HepG2 (cell line): Measurements from ENCODE around the gene MPPE1. TPM values are rescaled to one million over a fixed set of nuclear protein-coding genes. Genes with fewer than 3 reads are reported as not detected.

Experiments
- ARHGAP35 ChIP-seq: sonication (generic); formaldehyde crosslinking; IDR thresholded peaks from 2 replicates; pipeline ENCODE4 v1.9.0; 2022; ENCODE audit warnings: mild to moderate bottlenecking, inconsistent platforms, moderate library complexity, missing genetic modification reagents, borderline replicate concordance
- BORCS8-MEF2B ChIP-seq: sonication (generic); formaldehyde crosslinking; IDR thresholded peaks from 2 replicates; pipeline ENCODE4 v1.8.0; 2022; ENCODE audit warnings: mild to moderate bottlenecking, missing genetic modification reagents
- DNMT3B ChIP-seq: conservative IDR thresholded peaks from 2 replicates; pipeline ENCODE4 v1.6.1; 2016; ENCODE audit warnings: missing biosample characterization, control low read depth
- FLYWCH1 ChIP-seq: sonication (generic); formaldehyde crosslinking; IDR thresholded peaks from 2 replicates; pipeline ENCODE4 v1.8.1; 2023; ENCODE audit warnings: mild to moderate bottlenecking, missing genetic modification reagents
- KAT7 ChIP-seq: IDR thresholded peaks from 2 replicates; pipeline ENCODE4 v1.6.1; 2018; ENCODE audit warnings: borderline replicate concordance, missing compliant biosample characterization
- MBNL3 ChIP-seq: fragments of 250-450 bp; sonication (Bioruptor Pico); conservative IDR thresholded peaks from 2 replicates; pipeline ENCODE4 v1.8.0; 2022; ENCODE audit warnings: mild to moderate bottlenecking, inconsistent platforms
- NCOA5 ChIP-seq: sonication (generic); formaldehyde crosslinking; IDR thresholded peaks from 2 replicates; pipeline ENCODE4 v1.4.0; 2020; ENCODE audit warnings: missing genetic modification reagents
- NR2C2 ChIP-seq: sonication (generic); formaldehyde crosslinking; IDR thresholded peaks from 2 replicates; pipeline ENCODE4 v1.4.0; 2020; ENCODE audit warnings: missing genetic modification reagents, mild to moderate bottlenecking, moderate library complexity, borderline replicate concordance
- RCOR2 ChIP-seq: IDR thresholded peaks from 2 replicates; pipeline ENCODE4 v1.6.1; 2016; ENCODE audit warnings: missing biosample characterization, missing genetic modification reagents
- RXRA ChIP-seq: sonication (generic); formaldehyde crosslinking; IDR thresholded peaks from 2 replicates; pipeline ENCODE4 v1.5.1; 2020; ENCODE audit warnings: missing genetic modification reagents
- SALL1 ChIP-seq: sonication (generic); formaldehyde crosslinking; IDR thresholded peaks from 2 replicates; pipeline ENCODE4 v1.8.0; 2022; ENCODE audit warnings: mild to moderate bottlenecking, missing genetic modification reagents
- TCF12 ChIP-seq, 2 experiments: fragments of 450-650 bp in 1 of 2; sonication (generic) in 1 of 2; formaldehyde crosslinking in 1 of 2; IDR thresholded peaks; 2 replicates each; pipeline versions ENCODE4 v1.6.1 to v1.8.0; 2017 to 2022; ENCODE audit warnings: antibody characterized with exemption in 1 of 2, mild to moderate bottlenecking in 1 of 2, missing genetic modification reagents in 1 of 2, moderate library complexity in 1 of 2
- WIZ ChIP-seq: sonication (generic); formaldehyde crosslinking; IDR thresholded peaks from 2 replicates; pipeline ENCODE4 v1.5.1; 2020; ENCODE audit warnings: mild to moderate bottlenecking, missing genetic modification reagents
- ZBTB1 ChIP-seq: sonication (generic); formaldehyde crosslinking; IDR thresholded peaks from 2 replicates; pipeline ENCODE4 v1.4.0; 2020; ENCODE audit warnings: missing genetic modification reagents, borderline replicate concordance
- ZBTB34 ChIP-seq: sonication (generic); formaldehyde crosslinking; IDR thresholded peaks from 2 replicates; pipeline ENCODE4 v1.8.0; 2022; ENCODE audit warnings: mild to moderate bottlenecking, missing genetic modification reagents
- ZBTB8A ChIP-seq: sonication (generic); formaldehyde crosslinking; IDR thresholded peaks from 2 replicates; pipeline ENCODE4 v1.4.0; 2020; ENCODE audit warnings: mild to moderate bottlenecking, low read depth, missing genetic modification reagents, borderline replicate concordance
- ZFP41 ChIP-seq: sonication (generic); formaldehyde crosslinking; IDR thresholded peaks from 2 replicates; pipeline ENCODE4 v1.4.0; 2020; ENCODE audit warnings: mild to moderate bottlenecking, missing genetic modification reagents, borderline replicate concordance
- ZNF207 ChIP-seq: fragments of 450-650 bp; IDR thresholded peaks from 2 replicates; pipeline ENCODE4 v1.6.1; 2016; ENCODE audit warnings: antibody characterized with exemption, borderline replicate concordance
- ZNF746 ChIP-seq: sonication (generic); formaldehyde crosslinking; IDR thresholded peaks from 2 replicates; pipeline ENCODE4 v1.8.0; 2022; ENCODE audit warnings: mild to moderate bottlenecking, missing genetic modification reagents
- ZNF83 ChIP-seq: sonication (generic); formaldehyde crosslinking; IDR thresholded peaks from 2 replicates; pipeline ENCODE4 v1.4.0; 2020; ENCODE audit warnings: missing genetic modification reagents, mild to moderate bottlenecking, borderline replicate concordance
- ZSCAN12 ChIP-seq: sonication (generic); formaldehyde crosslinking; IDR thresholded peaks from 2 replicates; pipeline ENCODE4 v1.9.0; 2021; ENCODE audit warnings: mild to moderate bottlenecking, missing genetic modification reagents
- polyA plus RNA-seq, 8 experiments: library from polyadenylated mRNA; depleted of rRNA in 3 of 8; stranded (reverse) in 7 of 8; unstranded in 1 of 8; fragments of >200 nt; fragmentation: Illumina TruSeq in 4 of 8; extraction: Trizol in 4 of 8; gene quantifications; 2 replicates each; pipeline versions ENCODE4 v1.2.1 to v1.2.3, GENCODE V29; 2011 to 2016; ENCODE audit warnings: low read depth in 4 of 8, missing spikeins in 1 of 8, mixed read lengths in 1 of 8; ENCODE audit not compliant: insufficient read depth in 1 of 8
- total RNA-seq, 5 experiments: library from RNA; depleted of rRNA; stranded (reverse); fragments of >200 nt; fragmentation: Illumina TruSeq; extraction: Trizol; gene quantifications; 2 replicates each; pipeline ENCODE4 v1.2.3, GENCODE V29; 2016; ENCODE audit warnings: low read depth in 1 of 5
- TF ChIP-seq, protein P1 (sequence below): sonication (generic); formaldehyde crosslinking; IDR thresholded peaks from 2 replicates; pipeline ENCODE4 v1.8.0; 2022; ENCODE audit warnings: missing genetic modification reagents, mild to moderate bottlenecking, moderate library complexity, borderline replicate concordance
- TF ChIP-seq, protein P2 (sequence below): IDR thresholded peaks from 2 replicates; pipeline ENCODE4 v1.6.1; 2016
- TF ChIP-seq, protein P3 (sequence below): sonication (generic); formaldehyde crosslinking; IDR thresholded peaks from 2 replicates; pipeline ENCODE4 v1.8.0; 2022; ENCODE audit warnings: low read depth, missing genetic modification reagents

The MPPE1 gene
- total and polyA plus RNA-seq, 2 of the 13 experiments (the other 11 are each of a cell fraction or from before 2014, with no cell fraction given), result 9.6 to 11.9 TPM

DNA sequence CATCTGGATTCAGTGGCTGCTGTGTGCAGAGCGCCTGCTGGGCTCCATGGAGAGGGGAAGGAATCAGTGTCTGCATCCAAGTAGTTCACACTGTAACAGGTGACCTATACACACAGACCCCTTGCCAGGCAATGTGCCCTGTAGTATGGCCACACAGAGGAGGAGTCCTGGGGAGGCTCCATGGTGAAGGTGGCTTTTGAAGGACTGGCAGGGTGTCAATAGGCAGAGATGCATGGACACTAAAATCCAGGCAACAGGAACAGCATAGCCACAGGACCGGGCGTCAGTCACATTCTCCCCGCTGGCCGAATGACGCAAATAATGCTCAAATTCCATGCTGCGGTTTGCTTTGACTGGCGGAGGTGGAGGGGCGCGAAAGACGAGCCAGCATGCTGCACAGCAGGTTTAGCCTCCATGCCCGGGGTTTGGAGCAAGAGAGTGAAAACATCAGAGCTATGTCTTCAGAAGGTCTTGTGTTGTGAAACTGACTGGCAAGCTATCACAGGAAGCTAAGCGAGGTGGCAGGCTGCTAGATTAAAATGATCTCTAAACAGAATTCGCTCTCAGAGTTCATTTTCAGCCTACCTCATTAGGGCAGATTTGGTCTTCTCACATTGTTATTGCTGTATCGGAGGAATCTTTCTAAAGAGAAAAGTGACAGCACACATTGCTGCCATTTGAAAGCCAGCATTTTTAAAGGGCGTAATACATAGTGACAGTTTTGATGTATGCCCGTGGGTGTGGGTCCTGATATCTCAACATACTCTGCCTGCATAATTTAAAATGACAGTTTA is 58.1 kb downstream of the MPPE1 start (continued):
- TF ChIP-seq ZBTB34 (CRISPR knock-in tag), result no peak
- TF ChIP-seq ZBTB8A, result no peak
- TF ChIP-seq ZNF207, result no peak
- TF ChIP-seq, protein P1, sequence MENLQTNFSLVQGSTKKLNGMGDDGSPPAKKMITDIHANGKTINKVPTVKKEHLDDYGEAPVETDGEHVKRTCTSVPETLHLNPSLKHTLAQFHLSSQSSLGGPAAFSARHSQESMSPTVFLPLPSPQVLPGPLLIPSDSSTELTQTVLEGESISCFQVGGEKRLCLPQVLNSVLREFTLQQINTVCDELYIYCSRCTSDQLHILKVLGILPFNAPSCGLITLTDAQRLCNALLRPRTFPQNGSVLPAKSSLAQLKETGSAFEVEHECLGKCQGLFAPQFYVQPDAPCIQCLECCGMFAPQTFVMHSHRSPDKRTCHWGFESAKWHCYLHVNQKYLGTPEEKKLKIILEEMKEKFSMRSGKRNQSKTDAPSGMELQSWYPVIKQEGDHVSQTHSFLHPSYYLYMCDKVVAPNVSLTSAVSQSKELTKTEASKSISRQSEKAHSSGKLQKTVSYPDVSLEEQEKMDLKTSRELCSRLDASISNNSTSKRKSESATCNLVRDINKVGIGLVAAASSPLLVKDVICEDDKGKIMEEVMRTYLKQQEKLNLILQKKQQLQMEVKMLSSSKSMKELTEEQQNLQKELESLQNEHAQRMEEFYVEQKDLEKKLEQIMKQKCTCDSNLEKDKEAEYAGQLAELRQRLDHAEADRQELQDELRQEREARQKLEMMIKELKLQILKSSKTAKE, result no peak
- peak; percentile 68; the same call in 1 of the 2 replicates for TF ChIP-seq SALL1
- no peak for TF ChIP-seq MBNL3 (CRISPR knock-in tag)
- no peak for TF ChIP-seq WIZ (CRISPR knock-in tag)
- no peak for TF ChIP-seq ZNF746 (CRISPR knock-in tag)
- TF ChIP-seq FLYWCH1, result no peak
- TF ChIP-seq, protein P2, sequence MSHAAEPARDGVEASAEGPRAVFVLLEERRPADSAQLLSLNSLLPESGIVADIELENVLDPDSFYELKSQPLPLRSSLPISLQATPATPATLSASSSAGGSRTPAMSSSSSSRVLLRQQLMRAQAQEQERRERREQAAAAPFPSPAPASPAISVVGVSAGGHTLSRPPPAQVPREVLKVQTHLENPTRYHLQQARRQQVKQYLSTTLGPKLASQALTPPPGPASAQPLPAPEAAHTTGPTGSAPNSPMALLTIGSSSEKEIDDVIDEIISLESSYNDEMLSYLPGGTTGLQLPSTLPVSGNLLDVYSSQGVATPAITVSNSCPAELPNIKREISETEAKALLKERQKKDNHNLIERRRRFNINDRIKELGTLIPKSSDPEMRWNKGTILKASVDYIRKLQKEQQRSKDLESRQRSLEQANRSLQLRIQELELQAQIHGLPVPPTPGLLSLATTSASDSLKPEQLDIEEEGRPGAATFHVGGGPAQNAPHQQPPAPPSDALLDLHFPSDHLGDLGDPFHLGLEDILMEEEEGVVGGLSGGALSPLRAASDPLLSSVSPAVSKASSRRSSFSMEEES (CRISPR knock-in tag), result 0 out of 2 replicates have a peak, but pooled peaks have one; percentile 21
- TF ChIP-seq ZNF83 (CRISPR knock-in tag), result no peak
- TF ChIP-seq ZSCAN12 (CRISPR knock-in tag), result no peak
- 0 out of 2 replicates have a peak, but pooled peaks have one; percentile 20 for TF ChIP-seq BORCS8-MEF2B (CRISPR knock-in tag)
- no peak for TF ChIP-seq KAT7 (CRISPR knock-in tag)
- no peak for TF ChIP-seq DNMT3B (CRISPR knock-in tag)
- TF ChIP-seq ZFP41 (CRISPR knock-in tag), result no peak
- TF ChIP-seq ZBTB1, result no peak
- TF ChIP-seq RXRA, result peak; percentile 38; the same call in 1 of the 2 replicates
- TF ChIP-seq ARHGAP35, result no peak
- TF ChIP-seq NCOA5 (CRISPR knock-in tag), result no peak
- no peak for TF ChIP-seq TCF12 (IDR thresholded peaks at IDR 0.05)
- no peak for TF ChIP-seq TCF12 (CRISPR knock-in tag; IDR thresholded peaks at IDR 0.05)
- TF ChIP-seq, protein P3, sequence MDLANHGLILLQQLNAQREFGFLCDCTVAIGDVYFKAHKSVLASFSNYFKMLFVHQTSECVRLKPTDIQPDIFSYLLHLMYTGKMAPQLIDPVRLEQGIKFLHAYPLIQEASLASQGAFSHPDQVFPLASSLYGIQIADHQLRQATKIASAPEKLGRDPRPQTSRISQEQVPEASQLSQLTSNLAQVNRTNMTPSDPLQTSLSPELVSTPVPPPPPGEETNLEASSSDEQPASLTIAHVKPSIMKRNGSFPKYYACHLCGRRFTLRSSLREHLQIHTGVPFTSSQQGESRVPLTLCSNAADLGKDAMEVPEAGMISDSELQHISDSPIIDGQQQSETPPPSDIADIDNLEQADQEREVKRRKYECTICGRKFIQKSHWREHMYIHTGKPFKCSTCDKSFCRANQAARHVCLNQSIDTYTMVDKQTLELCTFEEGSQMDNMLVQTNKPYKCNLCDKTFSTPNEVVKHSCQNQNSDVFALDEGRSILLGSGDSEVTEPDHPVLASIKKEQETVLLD (CRISPR knock-in tag), result no peak
- 0 out of 2 replicates have a peak, but pooled peaks have one; percentile 24 for TF ChIP-seq RCOR2
- no peak for TF ChIP-seq NR2C2 (CRISPR knock-in tag)
